ENCODE measurements around the gene SOX5. TPM values are rescaled to one million over a fixed set of nuclear protein-coding genes. Genes with fewer than 3 reads are reported as not detected.

The SOX5 gene
- total RNA-seq, 1 donor from 2014 or later = 2.9 TPM

DNA sequence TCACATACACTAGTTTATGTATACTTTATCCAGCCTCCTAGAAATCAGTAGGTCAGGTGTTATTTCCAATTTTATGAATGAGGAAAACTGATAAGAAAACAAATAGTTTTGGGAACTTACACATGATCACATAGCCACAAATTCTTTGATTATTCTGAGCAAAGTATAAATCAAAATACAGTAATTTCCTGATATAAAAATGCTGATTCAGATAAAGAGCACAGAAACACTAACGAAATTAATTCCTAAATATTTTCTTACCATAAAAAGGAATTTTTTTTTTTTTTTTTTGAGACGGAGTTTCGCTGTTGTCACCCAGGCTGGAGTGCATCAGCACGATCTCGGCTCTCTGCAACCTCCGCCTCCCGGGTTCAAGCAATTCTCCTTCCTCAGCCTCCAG, 275.4 kb downstream of the SOX5 start:
- H3K4me1 ChIP-seq = no peaks in the 10 kb centered on the region
- TF ChIP-seq, protein P1, sequence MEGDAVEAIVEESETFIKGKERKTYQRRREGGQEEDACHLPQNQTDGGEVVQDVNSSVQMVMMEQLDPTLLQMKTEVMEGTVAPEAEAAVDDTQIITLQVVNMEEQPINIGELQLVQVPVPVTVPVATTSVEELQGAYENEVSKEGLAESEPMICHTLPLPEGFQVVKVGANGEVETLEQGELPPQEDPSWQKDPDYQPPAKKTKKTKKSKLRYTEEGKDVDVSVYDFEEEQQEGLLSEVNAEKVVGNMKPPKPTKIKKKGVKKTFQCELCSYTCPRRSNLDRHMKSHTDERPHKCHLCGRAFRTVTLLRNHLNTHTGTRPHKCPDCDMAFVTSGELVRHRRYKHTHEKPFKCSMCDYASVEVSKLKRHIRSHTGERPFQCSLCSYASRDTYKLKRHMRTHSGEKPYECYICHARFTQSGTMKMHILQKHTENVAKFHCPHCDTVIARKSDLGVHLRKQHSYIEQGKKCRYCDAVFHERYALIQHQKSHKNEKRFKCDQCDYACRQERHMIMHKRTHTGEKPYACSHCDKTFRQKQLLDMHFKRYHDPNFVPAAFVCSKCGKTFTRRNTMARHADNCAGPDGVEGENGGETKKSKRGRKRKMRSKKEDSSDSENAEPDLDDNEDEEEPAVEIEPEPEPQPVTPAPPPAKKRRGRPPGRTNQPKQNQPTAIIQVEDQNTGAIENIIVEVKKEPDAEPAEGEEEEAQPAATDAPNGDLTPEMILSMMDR (IDR thresholded peaks at IDR 0.05; ENCODE audit: borderline replicate concordance) = no peak
- intact Hi-C loops (cut with micrococcal nuclease) = no loop called here
- no peak overlapping the region for H3K4me3 ChIP-seq
- no peaks in the 10 kb centered on the region for H3K27me3 ChIP-seq (ENCODE audit: low read depth)
- H3K9me3 ChIP-seq (replicated peaks) = no peaks in the 10 kb centered on the region
- H3K27ac ChIP-seq (replicated peaks) = no peak overlapping the region
- H3K36me3 ChIP-seq = no peaks in the 10 kb centered on the region
- DNase-seq = no peak

DNA sequence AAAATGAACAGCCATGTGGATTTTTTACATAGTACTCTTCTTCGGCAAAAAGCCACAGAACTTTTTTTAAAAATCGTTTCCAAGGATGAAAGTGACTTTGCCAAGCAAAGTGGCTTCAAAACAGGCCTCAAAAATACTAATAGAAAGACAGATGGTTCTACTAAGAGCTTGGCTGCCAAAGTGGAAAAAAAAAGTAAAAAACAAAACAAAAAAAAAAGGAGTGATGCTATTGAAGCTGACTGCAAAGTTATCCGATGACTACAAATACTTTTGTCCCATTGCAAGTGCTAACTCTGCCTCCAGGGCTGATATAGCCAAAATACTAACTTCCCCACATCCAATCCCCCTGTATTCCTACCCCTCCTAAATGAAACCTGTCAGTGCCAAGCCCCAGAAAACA, 277.6 kb downstream of the SOX5 start:
- TF ChIP-seq, protein P1 (IDR thresholded peaks at IDR 0.05; ENCODE audit: borderline replicate concordance) = no peak

DNA sequence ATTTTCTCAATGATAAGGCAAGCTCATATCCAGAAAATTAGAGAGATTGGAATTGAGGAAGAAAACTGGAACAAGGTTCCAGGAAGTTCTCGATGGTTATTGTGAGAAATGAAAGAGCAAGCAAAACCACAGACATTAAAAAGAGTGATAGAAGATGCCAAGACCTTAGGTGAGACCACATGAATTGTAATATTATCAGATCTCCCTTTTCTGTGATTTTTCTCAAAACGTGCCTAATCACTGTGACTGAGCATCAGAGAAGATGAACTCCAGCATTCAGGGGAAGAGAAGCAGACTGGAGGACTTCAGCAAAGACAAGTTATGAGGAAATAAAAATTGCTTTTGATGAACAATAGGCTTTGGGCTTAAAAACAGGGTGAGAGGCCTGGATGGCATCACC, 278.8 kb downstream of the SOX5 start:
- Histone ChIP-seq H3K9me3 (replicated peaks) (no peaks in the 10 kb centered on the region), H3K4me1 (no peaks in the 10 kb centered on the region), H3K4me3 (no peak overlapping the region), H3K27ac (replicated peaks) (no peak overlapping the region), H3K36me3 (no peaks in the 10 kb centered on the region), H3K27me3 (ENCODE audit: low read depth) (no peaks in the 10 kb centered on the region)
- TF ChIP-seq, protein P1 (IDR thresholded peaks at IDR 0.05; ENCODE audit: borderline replicate concordance) = no peak
- intact Hi-C loops (cut with micrococcal nuclease) = no loop called here
- DNase-seq = no peak

More for the DNA sequence above, 277.6 kb downstream of the SOX5 start:
- no peaks in the 10 kb centered on the region for H3K36me3 ChIP-seq
- no peak overlapping the region for H3K4me3 ChIP-seq
- no peak for DNase-seq
- intact Hi-C loops (cut with micrococcal nuclease) = no loop called here
- no peaks in the 10 kb centered on the region for H3K27me3 ChIP-seq (ENCODE audit: low read depth)
- no peaks in the 10 kb centered on the region for H3K9me3 ChIP-seq (replicated peaks)
- H3K4me1 ChIP-seq = no peaks in the 10 kb centered on the region
- H3K27ac ChIP-seq (replicated peaks) = no peak overlapping the region

DNA sequence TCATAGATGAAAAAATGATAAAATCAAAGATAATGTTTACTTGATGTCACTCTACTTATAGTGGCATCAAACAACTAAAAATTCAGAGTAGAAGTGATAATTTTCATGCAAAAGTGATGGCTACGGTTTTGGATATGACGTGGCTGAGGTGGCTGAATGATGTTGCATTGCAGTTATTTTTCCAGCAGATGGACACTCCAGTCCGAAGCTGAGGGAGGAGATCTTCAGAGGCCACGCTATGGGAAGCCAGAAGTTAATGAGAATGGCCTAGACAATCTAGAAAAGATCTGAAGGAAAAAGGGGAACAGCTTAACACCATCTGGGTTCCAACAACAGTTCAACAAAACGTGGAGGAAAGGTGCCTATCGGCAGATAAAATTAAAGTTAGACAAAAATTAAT, 279.8 kb downstream of the SOX5 start:
- Histone ChIP-seq H3K27me3 (ENCODE audit: low read depth) (no peaks in the 10 kb centered on the region), H3K4me1 (no peaks in the 10 kb centered on the region), H3K36me3 (no peaks in the 10 kb centered on the region), H3K4me3 (no peak overlapping the region), H3K27ac (replicated peaks) (no peak overlapping the region), H3K9me3 (replicated peaks) (no peaks in the 10 kb centered on the region)
- intact Hi-C loops (cut with micrococcal nuclease) = no loop called here
- no peak for DNase-seq
- TF ChIP-seq, protein P1 (IDR thresholded peaks at IDR 0.05; ENCODE audit: borderline replicate concordance) = no peak

DNA sequence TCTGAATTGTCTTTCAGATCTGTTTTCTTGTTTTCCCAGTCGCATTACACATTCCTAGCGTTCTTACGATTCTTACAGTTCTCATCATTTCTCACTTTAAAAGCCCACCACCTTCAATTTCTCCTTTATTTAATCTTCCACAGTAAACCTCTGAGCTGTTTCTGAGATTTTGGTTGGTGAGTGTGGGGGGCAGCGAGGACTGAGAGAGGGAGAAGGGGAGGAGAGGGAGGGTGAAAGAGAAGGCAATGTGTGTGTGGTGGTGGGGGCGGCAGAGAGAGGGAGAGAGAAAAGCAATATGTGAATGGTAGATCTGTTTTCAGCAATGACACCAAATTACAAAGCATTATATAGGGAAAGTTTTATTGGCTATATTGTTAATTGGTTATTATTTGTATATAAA, 282.6 kb downstream of the SOX5 start:
- intact Hi-C loops (cut with micrococcal nuclease) = no loop called here

More for the DNA sequence above, 282.6 kb downstream of the SOX5 start:
- Histone ChIP-seq H3K27me3 (ENCODE audit: low read depth) (no peaks in the 10 kb centered on the region), H3K27ac (replicated peaks) (no peak overlapping the region), H3K4me3 (no peak overlapping the region), H3K36me3 (no peaks in the 10 kb centered on the region), H3K4me1 (no peaks in the 10 kb centered on the region), H3K9me3 (replicated peaks) (no peaks in the 10 kb centered on the region)
- no peak for DNase-seq
- TF ChIP-seq, protein P1 (IDR thresholded peaks at IDR 0.05; ENCODE audit: borderline replicate concordance) = no peak

Data from left ventricle myocardium inferior (tissue), 1 donor.